ENCODE measurements around the gene EYA3.

DNA sequence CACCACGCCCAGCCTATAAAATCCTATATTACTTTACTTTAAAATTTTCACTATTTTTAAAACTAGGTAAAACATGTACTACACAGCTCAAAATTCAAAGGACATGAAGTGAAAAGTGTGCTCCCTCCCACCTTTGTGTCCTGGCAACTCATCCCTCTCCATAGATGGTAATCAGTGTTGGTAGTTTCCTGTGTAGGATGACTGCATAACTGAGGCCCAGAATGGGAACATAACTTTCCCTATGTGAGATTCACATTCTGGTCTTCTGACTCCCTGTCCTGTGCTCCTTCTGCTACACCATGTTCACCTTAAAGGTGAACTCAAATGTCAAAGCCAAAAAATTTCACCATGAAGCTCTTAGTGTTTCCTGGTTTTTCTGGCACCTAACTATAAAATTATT is 89.4 kb downstream of the EYA3 start:
- TF ChIP-seq RAD21 (IDR thresholded peaks at IDR 0.05 in 1 of 2, conservative IDR thresholded peaks at IDR 0.05 in 1 of 2; ENCODE audit: low read depth in 2 of 2, low read length in 2 of 2) (no peak), SIX5 (IDR thresholded peaks at IDR 0.05; ENCODE audit: low read depth, low read length) (no peak)

Measured in H1 (cell line).